ENCODE results near the gene CIBAR2. TPM values are rescaled to one million over a fixed set of nuclear protein-coding genes. Genes with fewer than 3 reads are reported as not detected.
"Not testable (repeated sequence)": the region's sequence is repeated elsewhere in the genome, so short reads cannot be mapped to it uniquely, and the experiment has no call there.

Gene CIBAR2
- total RNA-seq, 1 donor from 2014 or later, result 12.8 TPM

DNA sequence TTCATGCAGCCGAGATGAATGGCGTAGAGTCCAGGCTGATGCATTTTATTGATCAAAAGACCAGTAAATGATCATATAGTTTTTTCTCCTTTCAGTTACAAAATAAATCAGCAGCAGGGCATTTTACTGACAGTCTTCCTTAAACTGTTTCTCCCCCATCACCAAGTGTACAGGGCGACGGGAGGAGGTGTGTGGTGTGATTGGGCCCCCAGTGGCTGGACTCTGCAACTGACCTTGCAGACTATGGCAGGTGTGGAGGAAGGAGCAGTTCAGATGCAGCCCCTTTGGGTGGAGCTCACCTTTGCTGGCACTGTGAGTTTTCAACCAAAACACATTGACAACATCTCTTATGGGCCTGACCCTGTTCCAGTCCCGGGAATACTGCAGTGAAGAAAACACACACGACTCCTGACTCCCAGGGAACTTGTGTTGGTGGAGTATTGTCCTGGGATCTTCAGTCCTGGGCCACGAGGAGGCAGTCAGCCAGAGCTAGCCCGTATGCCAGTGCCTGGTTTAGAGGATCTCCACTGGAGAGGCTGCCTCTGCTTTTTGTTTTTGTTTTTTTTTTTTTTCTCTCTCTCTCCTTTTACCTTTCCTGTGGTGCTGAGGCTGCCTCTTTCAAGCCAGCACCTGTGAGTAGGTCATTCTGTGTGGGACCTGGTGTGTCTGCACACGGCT, 54.9 kb downstream of the CIBAR2 start:
- H3K4me3 ChIP-seq, result no peak overlapping the region
- peaks cover 40% of the 10 kb centered on the region for H3K4me1 ChIP-seq
- H3K9me3 ChIP-seq, result no peaks in the 10 kb centered on the region
- intact Hi-C loops (cut with DNase I), result no loop called here
- TF ChIP-seq, protein P1, sequence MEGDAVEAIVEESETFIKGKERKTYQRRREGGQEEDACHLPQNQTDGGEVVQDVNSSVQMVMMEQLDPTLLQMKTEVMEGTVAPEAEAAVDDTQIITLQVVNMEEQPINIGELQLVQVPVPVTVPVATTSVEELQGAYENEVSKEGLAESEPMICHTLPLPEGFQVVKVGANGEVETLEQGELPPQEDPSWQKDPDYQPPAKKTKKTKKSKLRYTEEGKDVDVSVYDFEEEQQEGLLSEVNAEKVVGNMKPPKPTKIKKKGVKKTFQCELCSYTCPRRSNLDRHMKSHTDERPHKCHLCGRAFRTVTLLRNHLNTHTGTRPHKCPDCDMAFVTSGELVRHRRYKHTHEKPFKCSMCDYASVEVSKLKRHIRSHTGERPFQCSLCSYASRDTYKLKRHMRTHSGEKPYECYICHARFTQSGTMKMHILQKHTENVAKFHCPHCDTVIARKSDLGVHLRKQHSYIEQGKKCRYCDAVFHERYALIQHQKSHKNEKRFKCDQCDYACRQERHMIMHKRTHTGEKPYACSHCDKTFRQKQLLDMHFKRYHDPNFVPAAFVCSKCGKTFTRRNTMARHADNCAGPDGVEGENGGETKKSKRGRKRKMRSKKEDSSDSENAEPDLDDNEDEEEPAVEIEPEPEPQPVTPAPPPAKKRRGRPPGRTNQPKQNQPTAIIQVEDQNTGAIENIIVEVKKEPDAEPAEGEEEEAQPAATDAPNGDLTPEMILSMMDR (IDR thresholded peaks at IDR 0.05), result peak; percentile 15
- H3K36me3 ChIP-seq, result peaks cover 9% of the 10 kb centered on the region
- ATAC-seq (no peak), DNase-seq (no peak)
- H3K27ac ChIP-seq, result no peak overlapping the region
- H3K27me3 ChIP-seq (ENCODE audit: low read depth), result no peaks in the 10 kb centered on the region

DNA sequence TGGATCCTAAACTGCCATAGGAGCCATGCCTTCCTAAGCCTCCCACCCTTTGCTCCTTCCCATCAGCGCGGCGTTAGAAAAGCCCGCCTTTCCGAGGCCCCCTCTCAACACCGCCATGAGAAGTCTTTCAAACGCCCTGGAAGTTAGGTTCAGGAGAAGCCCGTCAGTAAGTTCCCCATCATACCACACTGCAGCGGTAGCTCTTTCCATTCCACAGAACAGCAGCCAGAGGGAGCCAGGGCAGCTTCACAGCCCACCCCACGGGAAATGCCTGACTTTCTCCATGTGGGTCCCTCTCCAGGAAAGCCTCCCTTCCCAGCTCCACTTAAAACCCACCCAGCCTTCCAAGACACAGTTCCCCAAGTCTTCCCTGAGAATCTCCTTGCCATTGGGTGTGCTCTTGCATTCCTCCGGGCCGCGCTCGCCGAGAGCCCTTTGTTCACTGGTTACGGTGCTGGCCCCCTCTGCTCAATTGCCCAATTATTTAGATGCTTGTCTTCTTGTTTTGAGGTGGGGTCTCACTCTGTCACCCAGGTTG, 56.0 kb downstream of the CIBAR2 start:
- Histone ChIP-seq H3K27ac (peak overlapping the region; percentile 85), H3K4me3 (peak overlapping the region; percentile 37), H3K9me3 (no peaks in the 10 kb centered on the region), H3K4me1 (peaks cover 31% of the 10 kb centered on the region), H3K27me3 (ENCODE audit: low read depth) (no peaks in the 10 kb centered on the region), H3K36me3 (peaks cover 9% of the 10 kb centered on the region)
- TF ChIP-seq, protein P1 (IDR thresholded peaks at IDR 0.05), result peak; percentile 41
- ATAC-seq, result peak; percentile 52 to 75
- DNase-seq, result no peak
- intact Hi-C loops (cut with DNase I), result no loop called here

DNA sequence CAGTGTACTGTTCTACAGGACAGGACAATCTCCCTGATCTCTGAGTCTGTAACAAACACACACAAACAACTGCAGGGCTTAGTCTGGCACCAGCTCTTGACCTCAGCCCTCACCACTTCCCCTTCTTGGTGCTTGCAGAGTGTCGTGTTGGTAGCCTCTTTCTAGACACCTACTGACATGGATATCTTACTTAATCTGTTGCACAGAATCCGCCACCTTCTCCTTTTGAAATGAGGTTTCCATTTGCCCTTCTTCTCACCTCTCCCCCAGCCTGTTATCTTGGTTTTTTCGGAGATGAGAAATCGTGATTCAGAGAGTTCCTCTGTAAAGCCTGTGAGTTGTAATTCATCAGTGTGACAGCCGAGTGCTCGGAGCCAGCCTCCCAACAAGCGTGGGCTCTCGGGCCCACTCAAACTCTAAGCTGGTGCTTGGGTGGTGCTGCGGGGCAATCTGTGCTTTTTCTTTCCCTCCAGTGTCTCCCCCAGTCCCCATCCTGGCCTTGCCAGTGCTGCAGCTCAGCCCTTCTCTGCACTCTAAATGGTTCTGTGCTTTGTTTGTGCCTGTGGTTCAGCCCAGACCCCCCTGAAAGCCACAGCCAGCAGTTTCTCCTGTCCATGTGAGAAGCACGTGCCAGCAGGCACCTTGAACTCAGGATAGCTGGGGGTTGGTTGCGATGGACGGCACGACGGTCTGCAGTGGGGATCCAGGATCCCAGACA, 56.6 kb downstream of the CIBAR2 start:
- Histone ChIP-seq H3K36me3 (peaks cover 9% of the 10 kb centered on the region), H3K4me3 (peak overlapping the region; percentile 37), H3K27ac (peak overlapping the region; percentile 85), H3K4me1 (peaks cover 31% of the 10 kb centered on the region), H3K27me3 (ENCODE audit: low read depth) (no peaks in the 10 kb centered on the region), H3K9me3 (no peaks in the 10 kb centered on the region)
- DNase-seq, result peak; percentile 79
- TF ChIP-seq, protein P1 (IDR thresholded peaks at IDR 0.05), result no peak
- peak; percentile 94 to 96 for ATAC-seq
- intact Hi-C loops (cut with DNase I), result no loop called here

DNA sequence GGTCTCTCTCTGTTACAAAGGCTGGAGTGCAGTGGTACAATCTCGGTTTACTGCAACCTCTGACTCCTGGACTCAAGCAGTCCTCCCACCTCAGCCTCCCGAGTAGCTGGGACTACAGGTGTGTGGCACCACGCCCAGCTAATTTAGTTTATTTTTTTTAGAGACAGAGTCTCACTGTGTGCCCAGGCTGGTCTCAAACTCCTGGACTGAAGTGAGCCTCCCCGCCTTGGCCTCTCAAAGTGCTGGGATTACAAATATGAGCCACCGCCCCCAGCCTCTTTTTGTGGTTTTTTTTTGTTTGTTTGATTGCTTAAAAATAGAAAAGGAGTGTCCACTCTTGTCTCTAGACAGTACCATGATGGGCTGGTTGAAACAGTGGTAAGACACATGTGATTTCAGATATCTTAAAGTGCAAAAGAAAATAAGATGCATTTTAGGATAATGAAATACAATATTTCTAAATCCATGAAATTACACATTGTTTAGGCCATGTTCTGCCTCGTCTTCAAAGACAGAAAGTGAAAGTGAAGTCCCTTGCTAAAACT, 57.3 kb downstream of the CIBAR2 start:
- peak overlapping the region; percentile 85 for H3K27ac ChIP-seq
- DNase-seq, result no peak
- no peaks in the 10 kb centered on the region for H3K27me3 ChIP-seq (ENCODE audit: low read depth)
- H3K4me3 ChIP-seq, result peak overlapping the region; percentile 37
- TF ChIP-seq, protein P1 (IDR thresholded peaks at IDR 0.05), result no peak
- H3K4me1 ChIP-seq, result peaks cover 31% of the 10 kb centered on the region
- intact Hi-C loops (cut with DNase I), result no loop called here
- H3K36me3 ChIP-seq, result peaks cover 9% of the 10 kb centered on the region
- no peak for ATAC-seq
- no peaks in the 10 kb centered on the region for H3K9me3 ChIP-seq

DNA sequence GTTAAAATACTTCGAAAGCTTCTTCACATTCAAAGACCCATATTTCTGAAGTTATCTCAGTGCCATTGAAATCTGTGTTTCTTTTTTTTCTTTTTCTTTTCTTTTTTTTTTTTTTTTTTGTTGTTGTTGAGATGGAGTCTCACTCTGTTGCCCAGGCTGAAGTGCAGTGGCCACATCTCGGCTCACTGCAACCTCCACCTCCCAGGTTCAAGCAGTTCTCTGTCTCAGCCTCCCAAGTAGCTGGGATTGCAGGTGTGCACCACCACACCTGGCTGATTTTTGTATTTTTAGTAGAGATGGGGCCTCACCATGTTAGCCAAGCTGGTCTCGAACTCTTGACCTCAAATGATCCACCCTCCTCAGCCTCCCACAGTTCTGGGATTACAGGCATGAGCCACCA, 58.0 kb downstream of the CIBAR2 start:
- H3K27ac ChIP-seq, result peak overlapping the region; percentile 85
- H3K27me3 ChIP-seq (ENCODE audit: low read depth); DNase-seq; H3K9me3 ChIP-seq; ATAC-seq; H3K4me3 ChIP-seq; H3K36me3 ChIP-seq; intact Hi-C loops (cut with DNase I): not testable (repeated sequence)
- peaks cover 31% of the 10 kb centered on the region for H3K4me1 ChIP-seq
